HTR-8/SVneo (cell line): ENCODE data around the gene VIT.

ENCODE experiments used
- DNase-seq: peaks from one replicate; pipeline ENCODE4 v3.0.0; 2011; ENCODE audit warnings: low spot score, mixed read lengths; ENCODE audit not compliant: insufficient read length
- FAIRE-seq: peaks from 2 replicates; lab custom pipeline; 2011; peaks lifted over from hg19 to GRCh38; lab: Jason Lieb, UNC

VIT gene, protein sequence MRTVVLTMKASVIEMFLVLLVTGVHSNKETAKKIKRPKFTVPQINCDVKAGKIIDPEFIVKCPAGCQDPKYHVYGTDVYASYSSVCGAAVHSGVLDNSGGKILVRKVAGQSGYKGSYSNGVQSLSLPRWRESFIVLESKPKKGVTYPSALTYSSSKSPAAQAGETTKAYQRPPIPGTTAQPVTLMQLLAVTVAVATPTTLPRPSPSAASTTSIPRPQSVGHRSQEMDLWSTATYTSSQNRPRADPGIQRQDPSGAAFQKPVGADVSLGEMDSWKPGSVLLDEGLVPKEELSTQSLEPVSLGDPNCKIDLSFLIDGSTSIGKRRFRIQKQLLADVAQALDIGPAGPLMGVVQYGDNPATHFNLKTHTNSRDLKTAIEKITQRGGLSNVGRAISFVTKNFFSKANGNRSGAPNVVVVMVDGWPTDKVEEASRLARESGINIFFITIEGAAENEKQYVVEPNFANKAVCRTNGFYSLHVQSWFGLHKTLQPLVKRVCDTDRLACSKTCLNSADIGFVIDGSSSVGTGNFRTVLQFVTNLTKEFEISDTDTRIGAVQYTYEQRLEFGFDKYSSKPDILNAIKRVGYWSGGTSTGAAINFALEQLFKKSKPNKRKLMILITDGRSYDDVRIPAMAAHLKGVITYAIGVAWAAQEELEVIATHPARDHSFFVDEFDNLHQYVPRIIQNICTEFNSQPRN

DNA sequence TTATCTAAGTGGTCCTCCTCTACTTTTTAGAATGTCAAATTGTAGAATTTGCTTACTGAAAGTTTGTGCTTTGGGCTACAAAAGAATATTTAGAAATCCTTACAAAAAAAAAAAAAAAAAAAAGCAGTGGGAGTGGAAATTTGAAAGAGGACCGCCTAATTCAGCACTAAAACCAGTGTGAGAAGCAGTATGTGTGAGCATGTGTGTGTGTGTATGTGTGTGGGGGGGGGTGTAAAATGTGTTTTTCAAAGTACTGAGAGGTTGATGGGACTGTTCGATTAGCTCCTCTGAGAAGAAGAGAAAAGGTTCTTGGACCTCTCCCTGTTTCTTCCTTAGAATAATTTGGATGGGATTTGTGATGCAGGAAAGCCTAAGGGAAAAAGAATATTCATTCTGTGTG, at the start of gene VIT:
Gene VIT (plus strand): TSS at position 175 of the 400 bp plus-strand sequence. CDS start 19,664 bp downstream, outside the sequence.
- DNase-seq (no peak), FAIRE-seq (no peak)

- DNase-seq = peak; percentile 82
- FAIRE-seq = peak; percentile 89
These were observed 46.3 kb upstream of the VIT start for GRCh38 chr2:36650031-36650829.

DNA sequence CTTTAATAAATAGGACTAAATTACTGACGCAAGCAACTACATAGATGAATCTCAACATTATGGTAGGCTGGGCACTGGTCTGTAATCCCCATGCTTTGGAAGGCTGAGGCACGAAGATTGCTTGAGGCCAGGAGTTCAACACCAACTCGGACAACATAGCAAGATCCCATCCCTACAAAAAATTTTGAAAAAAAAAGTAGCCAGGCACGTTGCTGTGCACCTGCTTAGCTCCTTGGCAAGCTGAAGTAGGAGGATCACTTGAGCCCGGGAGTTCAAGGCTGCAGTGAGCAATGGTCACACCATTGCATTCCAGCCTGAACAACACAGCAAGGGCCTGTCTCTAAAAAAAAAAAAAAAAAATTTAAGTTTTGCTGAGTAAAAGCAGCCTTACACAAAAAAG, 43.4 kb upstream of the VIT start:
- DNase-seq = no peak
- FAIRE-seq = no peak

- DNase-seq (no peak), FAIRE-seq (no peak)
These were observed 42.4 kb upstream of the VIT start for GRCh38 chr2:36653967-36654694.

GRCh38 chr2:36655453-36655852, 41.1 kb upstream of the VIT start:
- peak; percentile 60 for DNase-seq

GRCh38 chr2:36657703-36658102, 38.8 kb upstream of the VIT start:
- FAIRE-seq (no peak), DNase-seq (no peak)

More at GRCh38 chr2:36655453-36655852, 41.1 kb upstream of the VIT start:
- FAIRE-seq = peak; percentile 23

DNA sequence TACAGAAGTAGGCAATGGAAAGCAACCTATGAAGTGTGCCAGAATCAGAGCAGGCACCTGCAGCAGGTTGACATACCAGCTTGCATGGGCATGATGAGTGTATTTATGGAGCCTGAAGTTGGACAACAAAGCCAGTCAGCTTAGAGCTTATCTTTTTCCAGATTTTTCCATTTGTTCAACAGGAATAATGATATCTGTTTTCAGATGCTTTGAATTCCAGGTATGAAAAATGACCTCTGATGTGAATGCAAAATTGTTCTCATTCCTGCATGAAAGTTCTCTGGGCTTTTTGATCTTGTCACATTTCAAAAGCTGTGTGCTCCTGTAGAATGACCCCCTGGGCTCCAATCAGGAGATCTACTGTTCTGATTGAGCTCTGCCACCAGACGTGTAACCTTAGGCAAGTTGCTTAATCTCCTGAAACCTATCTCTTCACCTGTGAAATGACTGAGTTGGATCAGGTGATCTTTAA, 38.2 kb upstream of the VIT start:
- DNase-seq = no peak

GRCh38 chr2:36659218-36659617, 37.3 kb upstream of the VIT start:
- FAIRE-seq = no peak
- DNase-seq = no peak

More for the DNA sequence above, 38.2 kb upstream of the VIT start:
- peak; percentile 36 for FAIRE-seq

DNA sequence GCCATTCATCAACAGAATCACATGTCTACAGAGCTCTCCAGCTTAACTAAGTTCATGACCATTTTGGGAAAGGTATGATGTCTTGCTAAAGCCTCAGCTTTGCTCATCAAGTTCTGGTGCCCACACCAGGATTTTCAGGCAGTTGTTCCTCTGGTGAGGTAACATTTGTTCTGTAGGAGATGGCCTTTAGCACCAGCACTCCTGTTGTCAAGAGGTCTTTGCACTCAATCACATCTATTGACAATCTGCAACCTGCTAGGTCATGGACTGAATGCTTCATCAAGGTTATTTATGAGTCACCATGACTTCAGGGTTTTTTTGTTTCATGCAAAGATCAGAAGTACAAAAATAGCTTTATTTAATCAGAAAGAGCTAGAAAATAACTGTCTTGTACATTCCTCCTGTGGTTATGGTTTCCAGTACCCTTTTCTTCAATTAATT, 36.6 kb upstream of the VIT start:
- FAIRE-seq (no peak), DNase-seq (no peak)

DNA sequence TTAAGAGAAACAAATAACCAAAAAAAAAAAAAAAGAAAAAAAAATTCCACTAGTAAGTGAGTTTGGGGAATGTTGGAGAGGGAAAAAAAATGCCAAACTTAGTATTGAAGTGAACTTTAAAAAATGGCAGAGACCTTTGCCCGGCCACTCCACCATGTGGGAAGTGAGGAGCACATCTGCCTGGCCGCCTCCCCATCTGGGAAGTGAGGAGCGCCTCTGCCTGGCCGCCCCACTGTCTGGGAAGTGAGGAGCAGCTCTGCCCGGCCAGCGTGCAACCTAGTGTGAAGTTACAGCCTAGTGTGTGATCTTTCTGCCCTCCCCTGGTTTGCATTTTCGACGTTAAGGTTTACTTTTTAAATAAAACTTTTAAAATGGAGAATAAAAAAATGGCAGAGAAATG, 33.9 kb upstream of the VIT start:
- DNase-seq (no peak), FAIRE-seq (no peak)

DNA sequence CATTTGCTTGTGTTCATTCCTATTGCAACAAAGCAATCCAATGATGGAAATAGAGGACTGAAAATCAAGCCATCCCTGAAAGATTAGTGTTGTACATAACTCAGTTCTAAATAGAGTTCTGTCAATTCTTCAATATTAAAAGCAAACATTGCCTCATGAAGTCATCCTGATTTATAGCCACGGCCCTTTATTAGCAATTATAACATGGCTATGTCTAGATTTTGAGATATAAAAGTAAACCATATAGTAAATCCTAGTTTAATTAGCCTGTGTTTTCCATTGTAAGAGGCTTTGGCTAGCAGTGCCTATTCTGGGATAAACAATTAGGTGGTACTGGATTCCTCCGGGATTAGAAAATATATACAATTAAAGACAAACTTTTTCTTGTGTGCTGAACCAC, 33.2 kb upstream of the VIT start:
- no peak for FAIRE-seq
- DNase-seq = no peak

DNA sequence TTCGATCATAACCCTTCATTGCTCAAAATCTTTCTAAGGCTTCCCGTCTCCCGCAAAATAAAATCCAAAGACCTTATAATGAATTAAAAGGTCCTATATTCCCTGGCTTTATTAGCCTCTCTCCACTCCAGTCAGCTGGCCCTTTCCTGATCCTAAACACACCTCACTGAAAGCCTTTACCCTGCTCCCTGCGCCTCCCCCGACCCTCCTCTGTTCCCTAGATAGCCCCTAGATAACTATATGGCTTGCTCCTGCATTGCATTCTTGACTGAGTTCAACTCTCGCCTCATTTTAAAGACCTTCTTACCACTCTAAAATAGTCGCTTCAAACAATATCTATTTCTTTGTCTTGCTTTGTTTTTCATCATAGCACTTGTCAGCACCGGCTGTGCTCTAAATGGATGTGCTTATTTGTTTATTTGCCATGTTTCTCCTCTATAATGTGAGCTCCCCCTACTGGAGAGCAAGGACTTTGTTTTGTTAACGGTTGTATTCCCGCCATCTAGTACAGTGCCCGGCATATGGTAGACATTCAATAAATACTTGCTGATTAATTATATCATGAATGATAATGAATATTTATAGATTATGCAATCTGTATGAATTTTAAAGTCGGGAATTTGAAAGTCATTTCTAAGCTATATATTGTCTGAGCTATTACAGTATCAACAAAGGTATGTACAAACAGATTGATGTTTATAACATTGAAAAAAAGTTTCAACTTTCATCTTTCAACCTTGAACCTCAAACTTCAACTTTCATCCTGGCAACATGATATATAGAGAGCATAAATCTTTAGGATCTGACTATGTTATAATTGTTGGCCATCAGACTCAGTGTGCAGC, 32.4 kb upstream of the VIT start:
- DNase-seq (peak; percentile 61), FAIRE-seq (peak; percentile 76)

GRCh38 chr2:36664696-36665076, 31.8 kb upstream of the VIT start:
- no peak for DNase-seq
- no peak for FAIRE-seq

GRCh38 chr2:36667931-36668330, 28.6 kb upstream of the VIT start:
- FAIRE-seq = no peak

GRCh38 chr2:36670881-36671595, 25.5 kb upstream of the VIT start:
- FAIRE-seq = no peak
- DNase-seq = no peak

More at GRCh38 chr2:36667931-36668330, 28.6 kb upstream of the VIT start:
- DNase-seq = no peak

GRCh38 chr2:36671731-36672130, 24.8 kb upstream of the VIT start:
- DNase-seq (no peak), FAIRE-seq (no peak)

- FAIRE-seq (no peak), DNase-seq (no peak)
These were observed 24.3 kb upstream of the VIT start for GRCh38 chr2:36672199-36672598.

DNA sequence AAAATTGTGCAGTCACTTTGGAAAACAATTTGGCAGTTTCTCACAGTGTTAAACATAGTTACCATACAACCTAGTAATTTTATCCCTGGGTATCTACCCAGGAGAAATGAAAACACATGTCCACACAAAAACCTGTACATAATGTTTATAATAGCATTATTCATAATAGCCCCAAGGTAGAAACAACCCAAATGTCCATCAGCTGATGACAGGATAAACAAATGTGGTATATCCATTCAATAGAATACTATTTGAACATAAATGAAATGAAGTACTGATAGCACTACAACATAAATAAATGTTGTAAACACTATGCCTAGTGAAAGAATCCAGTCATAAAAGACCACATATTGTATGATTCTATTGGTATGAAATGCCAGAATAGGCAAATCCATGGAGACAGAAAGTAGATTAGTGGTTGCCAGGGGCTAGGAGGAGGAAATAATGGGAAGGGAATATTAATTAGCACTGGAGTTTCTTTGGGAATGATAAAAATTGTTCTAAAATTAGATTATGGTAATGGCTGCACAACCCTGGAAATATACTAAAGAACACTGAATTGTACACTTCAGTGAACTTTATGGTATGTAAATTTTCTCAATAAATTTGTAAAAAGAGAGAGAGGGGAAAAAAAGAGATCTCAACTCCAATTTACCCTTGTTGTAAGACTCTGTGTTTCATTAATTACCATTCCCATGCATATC, 20.8 kb upstream of the VIT start:
- DNase-seq (no peak), FAIRE-seq (no peak)
